Nephron progenitor cell (in vitro differentiated cells): ENCODE measurements around the gene DENND1B.

ENCODE experiments used
- DNase-seq: peaks from one replicate; pipeline ENCODE4 v3.0.0; 2021
- H3K27ac Mint-ChIP-seq: 2 replicates; pipeline ENCODE4 v1.8.0; 2021; ENCODE audit warnings: mild to moderate bottlenecking, moderate library complexity, mixed read lengths
- H3K27me3 Mint-ChIP-seq: 2 replicates; pipeline ENCODE4 v1.8.0; 2021; ENCODE audit warnings: mild to moderate bottlenecking, low read depth, mixed read lengths; ENCODE audit not compliant: poor library complexity
- H3K36me3 Mint-ChIP-seq: 2 replicates; pipeline ENCODE4 v1.8.0; 2021; ENCODE audit warnings: low read depth, mixed read lengths
- H3K4me1 Mint-ChIP-seq: 2 replicates; pipeline ENCODE4 v1.8.0; 2021; ENCODE audit warnings: mixed read lengths
- H3K4me3 Mint-ChIP-seq: 2 replicates; pipeline ENCODE4 v1.8.0; 2021; ENCODE audit warnings: mild to moderate bottlenecking, moderate library complexity, mixed read lengths
- H3K9me3 Mint-ChIP-seq: 2 replicates; pipeline ENCODE4 v1.8.0; 2021; ENCODE audit warnings: mild to moderate bottlenecking, moderate library complexity, mixed read lengths
- TF ChIP-seq, protein P1 (sequence below): fragments of 200-600 bp; sonication (generic); IDR thresholded peaks from 2 replicates; pipeline ENCODE4 v1.5.0; 2021; ENCODE audit warnings: antibody characterized with exemption

DENND1B gene

DNA sequence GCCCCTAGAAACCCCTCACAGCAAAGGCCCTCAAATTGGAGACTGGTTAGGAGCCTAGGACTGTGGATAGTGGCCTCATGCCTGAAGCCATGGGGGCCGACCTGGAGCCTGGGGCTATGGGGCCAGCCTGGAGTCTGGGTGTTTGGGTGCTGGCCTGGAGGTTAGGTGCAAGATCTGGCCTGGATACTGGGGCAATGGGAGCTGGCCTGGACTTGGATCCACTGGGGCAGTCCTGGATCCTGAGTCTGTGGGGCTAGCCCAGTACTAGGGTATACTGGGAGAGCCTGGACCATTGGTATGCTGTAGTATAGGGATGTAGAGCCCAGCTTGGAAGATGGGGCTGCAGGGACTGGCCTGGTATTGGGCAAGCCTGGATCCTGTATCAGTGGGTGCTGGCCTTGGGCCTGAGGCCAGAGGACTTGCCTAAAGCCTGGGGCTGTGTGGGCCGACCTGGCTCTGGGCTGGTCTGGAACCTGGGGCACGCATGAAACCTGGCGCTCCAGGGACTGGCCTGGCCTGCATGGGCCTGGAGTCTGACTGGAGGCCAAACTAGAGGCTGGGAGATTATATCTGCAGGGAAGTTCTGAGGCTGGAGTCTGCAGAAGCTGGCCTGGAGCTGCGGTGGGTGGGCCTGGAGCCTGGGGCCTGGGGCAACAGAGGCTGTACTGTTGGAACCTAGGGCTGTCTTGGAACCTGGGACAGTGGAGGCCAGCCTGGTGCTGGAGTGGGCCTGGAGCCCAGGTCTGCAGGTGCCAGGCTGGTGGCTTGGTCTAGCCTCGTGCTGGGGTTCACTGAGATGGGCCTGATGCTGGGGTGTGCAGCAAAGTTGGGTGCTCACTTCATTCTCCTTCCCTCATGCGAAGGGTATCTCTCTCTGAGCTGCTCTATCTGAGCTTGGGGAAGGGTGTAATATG, 12.6 kb upstream of the DENND1B start:
- no peak overlapping the region for H3K4me3 Mint-ChIP-seq
- no peak for DNase-seq
- H3K27me3 Mint-ChIP-seq, result peaks cover 6% of the 10 kb centered on the region
- TF ChIP-seq, protein P1, sequence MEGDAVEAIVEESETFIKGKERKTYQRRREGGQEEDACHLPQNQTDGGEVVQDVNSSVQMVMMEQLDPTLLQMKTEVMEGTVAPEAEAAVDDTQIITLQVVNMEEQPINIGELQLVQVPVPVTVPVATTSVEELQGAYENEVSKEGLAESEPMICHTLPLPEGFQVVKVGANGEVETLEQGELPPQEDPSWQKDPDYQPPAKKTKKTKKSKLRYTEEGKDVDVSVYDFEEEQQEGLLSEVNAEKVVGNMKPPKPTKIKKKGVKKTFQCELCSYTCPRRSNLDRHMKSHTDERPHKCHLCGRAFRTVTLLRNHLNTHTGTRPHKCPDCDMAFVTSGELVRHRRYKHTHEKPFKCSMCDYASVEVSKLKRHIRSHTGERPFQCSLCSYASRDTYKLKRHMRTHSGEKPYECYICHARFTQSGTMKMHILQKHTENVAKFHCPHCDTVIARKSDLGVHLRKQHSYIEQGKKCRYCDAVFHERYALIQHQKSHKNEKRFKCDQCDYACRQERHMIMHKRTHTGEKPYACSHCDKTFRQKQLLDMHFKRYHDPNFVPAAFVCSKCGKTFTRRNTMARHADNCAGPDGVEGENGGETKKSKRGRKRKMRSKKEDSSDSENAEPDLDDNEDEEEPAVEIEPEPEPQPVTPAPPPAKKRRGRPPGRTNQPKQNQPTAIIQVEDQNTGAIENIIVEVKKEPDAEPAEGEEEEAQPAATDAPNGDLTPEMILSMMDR, result no peak
- H3K36me3 Mint-ChIP-seq, result no peaks in the 10 kb centered on the region
- no peaks in the 10 kb centered on the region for H3K4me1 Mint-ChIP-seq
- H3K9me3 Mint-ChIP-seq, result no peaks in the 10 kb centered on the region
- peak overlapping the region; percentile 44 for H3K27ac Mint-ChIP-seq

DNA sequence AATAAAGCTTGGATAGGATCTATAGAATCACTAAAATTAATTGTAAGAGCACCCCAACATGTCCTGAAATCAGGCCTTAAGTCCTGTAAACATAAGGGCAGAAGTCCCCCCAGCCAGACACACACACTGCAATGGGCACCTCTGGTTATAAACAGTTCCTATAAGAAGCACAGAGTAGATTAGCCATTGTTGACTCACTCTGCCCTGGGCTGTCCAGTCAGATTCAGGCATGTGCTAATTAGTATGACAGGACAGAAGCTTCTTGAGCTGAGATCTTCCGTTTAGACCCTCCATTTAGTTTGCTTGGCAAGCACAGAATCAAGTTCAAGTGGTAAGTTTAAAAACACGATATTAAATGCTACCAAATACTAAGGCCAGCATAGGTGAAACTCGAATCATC, 11.8 kb upstream of the DENND1B start:
- Mint-ChIP-seq H3K27me3 (peaks cover 7% of the 10 kb centered on the region), H3K36me3 (no peaks in the 10 kb centered on the region), H3K4me3 (no peak overlapping the region), H3K27ac (no peak overlapping the region), H3K9me3 (no peaks in the 10 kb centered on the region), H3K4me1 (no peaks in the 10 kb centered on the region)
- TF ChIP-seq, protein P1, result no peak
- no peak for DNase-seq

DNA sequence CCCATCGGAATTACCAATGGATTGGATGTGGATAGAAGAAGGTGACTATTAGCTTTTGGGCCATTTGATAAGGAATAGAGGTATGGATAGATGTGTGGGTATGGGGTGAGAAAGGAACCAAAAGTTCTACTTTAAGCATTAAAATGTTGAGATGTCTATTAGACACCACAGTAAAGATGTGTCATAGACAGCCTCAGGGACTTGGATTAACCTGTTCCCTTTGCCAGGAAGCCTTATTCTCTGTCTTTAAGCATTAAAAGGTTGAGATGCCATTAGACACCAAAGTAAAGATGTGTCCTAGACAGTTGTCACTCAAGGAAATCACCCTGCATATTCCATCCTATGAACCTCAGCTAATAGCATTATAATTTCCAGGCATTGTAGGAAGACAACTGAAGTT, 11.0 kb upstream of the DENND1B start:
- Mint-ChIP-seq H3K4me3 (no peak overlapping the region), H3K27me3 (peaks cover 7% of the 10 kb centered on the region), H3K4me1 (no peaks in the 10 kb centered on the region), H3K36me3 (no peaks in the 10 kb centered on the region), H3K9me3 (no peaks in the 10 kb centered on the region), H3K27ac (no peak overlapping the region)
- no peak for DNase-seq
- TF ChIP-seq, protein P1, result no peak

DNA sequence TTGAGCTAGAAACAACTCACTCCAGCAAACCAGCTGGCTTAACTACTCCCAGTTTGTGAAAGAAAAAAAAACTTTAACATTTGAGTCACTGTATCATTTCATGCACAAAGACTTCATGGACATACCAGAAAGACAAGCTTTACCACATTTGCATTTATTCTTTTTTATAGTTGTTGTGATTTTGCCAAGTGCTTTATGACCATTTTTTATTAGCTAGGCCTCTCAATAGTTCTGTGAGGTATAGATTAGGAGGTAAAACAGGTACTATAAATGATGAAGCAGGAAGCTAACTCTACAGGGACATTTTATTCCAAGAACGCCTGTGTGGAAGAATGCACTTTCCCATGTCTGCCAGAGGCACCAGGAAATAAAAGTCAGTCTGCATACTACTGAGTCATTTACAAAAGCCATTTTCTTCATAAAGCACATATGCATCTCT, 8.2 kb upstream of the DENND1B start:
- Mint-ChIP-seq H3K36me3 (no peaks in the 10 kb centered on the region), H3K9me3 (peaks cover 4% of the 10 kb centered on the region), H3K4me1 (no peaks in the 10 kb centered on the region), H3K4me3 (no peak overlapping the region), H3K27ac (no peak overlapping the region), H3K27me3 (peaks cover 4% of the 10 kb centered on the region)
- TF ChIP-seq, protein P1, result no peak
- no peak for DNase-seq

GRCh38 chr1:197782722-197783360, 7.6 kb upstream of the DENND1B start:
- H3K27ac Mint-ChIP-seq, result no peak overlapping the region
- H3K9me3 Mint-ChIP-seq, result peaks cover 4% of the 10 kb centered on the region
- DNase-seq, result no peak
- no peaks in the 10 kb centered on the region for H3K4me1 Mint-ChIP-seq
- H3K27me3 Mint-ChIP-seq, result peaks cover 4% of the 10 kb centered on the region
- TF ChIP-seq, protein P1, result no peak
- H3K36me3 Mint-ChIP-seq, result no peaks in the 10 kb centered on the region
- no peak overlapping the region for H3K4me3 Mint-ChIP-seq
